ENCODE measurements around the gene TLE6.

GRCh38 chr19:3029065-3029923, 51.9 kb downstream of the TLE6 start, which contains the start of gene TLE2:
- TF ChIP-seq CTCF (IDR thresholded peaks at IDR 0.05) (no peak), POLR2AphosphoS5 (IDR thresholded peaks at IDR 0.05; ENCODE audit: insufficient read depth in 1 of 2, low read depth in 1 of 2) (no peak), POLR2A (IDR thresholded peaks at IDR 0.05) (no peak)

Measured in vagina (tissue), 2 donors.